ENCODE measurements around the gene ATF3. TPM values are rescaled to one million over a fixed set of nuclear protein-coding genes. Genes with fewer than 3 reads are reported as not detected.

ATF3 gene
- total RNA-seq, 1 donor: 5.2 TPM

DNA sequence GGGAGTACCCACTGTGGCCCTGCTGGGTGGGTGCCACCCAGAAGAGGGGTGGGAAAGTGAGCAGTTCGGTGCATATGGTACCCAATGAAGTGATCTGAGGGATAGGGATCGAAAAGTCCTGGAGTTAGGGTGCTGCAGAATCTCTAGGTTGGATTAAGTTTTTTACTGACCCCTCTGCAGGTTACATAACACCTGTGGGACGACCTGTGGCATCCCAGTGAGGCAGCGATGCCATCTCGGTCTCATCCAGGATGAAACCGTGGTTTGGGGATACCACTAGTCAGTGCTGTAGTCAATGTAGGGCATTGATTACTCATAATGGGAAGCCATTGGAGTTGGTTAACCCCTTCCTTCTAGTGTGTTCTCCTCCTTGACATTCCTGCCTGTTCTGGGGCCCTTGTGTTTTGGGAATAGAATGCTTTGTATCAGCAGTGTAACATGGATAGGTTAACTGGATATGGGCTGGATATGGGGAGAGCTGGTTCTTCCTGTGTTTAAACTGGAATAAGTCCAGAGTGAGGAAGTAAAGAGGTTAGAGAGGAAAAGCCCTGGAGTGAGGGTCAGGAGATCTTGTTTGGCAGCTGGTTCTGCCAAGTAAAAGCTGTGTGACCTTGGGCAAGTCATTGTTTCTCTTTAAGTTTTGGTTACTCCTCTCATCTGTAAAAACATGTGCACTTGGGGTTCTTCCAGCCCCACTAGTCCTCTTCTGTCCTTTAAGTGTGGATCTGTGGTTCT is 42.8 kb upstream of the ATF3 start:
- no peak overlapping the region for H3K4me3 ChIP-seq (ENCODE audit: low read depth, low read length)
- TF ChIP-seq, protein P1, sequence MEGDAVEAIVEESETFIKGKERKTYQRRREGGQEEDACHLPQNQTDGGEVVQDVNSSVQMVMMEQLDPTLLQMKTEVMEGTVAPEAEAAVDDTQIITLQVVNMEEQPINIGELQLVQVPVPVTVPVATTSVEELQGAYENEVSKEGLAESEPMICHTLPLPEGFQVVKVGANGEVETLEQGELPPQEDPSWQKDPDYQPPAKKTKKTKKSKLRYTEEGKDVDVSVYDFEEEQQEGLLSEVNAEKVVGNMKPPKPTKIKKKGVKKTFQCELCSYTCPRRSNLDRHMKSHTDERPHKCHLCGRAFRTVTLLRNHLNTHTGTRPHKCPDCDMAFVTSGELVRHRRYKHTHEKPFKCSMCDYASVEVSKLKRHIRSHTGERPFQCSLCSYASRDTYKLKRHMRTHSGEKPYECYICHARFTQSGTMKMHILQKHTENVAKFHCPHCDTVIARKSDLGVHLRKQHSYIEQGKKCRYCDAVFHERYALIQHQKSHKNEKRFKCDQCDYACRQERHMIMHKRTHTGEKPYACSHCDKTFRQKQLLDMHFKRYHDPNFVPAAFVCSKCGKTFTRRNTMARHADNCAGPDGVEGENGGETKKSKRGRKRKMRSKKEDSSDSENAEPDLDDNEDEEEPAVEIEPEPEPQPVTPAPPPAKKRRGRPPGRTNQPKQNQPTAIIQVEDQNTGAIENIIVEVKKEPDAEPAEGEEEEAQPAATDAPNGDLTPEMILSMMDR (IDR thresholded peaks at IDR 0.05; ENCODE audit: insufficient read depth, low read length): no peak
- no peak for DNase-seq (ENCODE audit: low read depth)

DNA sequence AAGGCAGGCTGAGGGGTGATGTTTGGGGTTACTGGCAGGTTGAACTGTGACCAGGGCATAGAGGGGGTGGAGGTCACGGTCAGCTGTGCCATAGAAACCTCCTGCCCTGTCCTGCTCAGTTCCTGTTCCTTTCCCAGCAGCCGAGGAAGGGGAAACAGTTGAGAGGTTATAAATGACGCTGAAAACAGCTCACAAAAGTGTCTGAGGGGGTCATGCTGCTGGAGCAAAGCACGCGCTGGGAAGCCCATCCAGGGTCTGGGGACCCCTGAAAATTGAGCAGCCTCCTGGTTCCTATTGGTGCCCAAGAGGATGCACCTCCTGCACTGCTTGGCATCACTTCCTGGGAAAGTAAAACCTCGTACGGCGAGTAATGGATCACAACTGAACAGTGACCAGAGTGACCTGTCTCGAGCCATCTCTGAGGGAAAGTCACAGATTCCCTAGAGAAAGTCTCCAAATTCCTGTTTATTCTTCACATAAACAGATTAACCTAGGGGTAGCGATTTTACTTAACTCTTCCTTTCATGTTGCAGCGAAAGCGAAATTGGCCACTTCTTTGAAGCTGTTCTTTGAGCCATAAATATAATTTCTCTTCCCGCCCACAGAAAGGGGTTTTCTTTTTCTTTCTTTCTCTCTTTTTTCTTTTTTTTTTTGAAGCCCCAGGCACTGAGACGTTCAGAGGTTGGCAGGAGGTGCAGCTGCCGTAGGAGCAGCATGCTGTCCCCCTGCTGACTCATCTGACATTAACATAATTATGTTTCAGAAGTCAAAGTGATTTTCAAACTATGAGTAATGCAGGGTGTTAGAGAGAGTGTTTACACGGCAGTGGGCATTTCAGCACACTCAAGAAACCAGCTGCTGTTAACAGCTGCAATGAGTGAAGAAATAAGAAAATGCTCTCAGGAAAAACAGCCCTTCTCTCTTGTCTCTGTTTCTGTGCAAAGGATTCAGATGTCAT is 41.8 kb upstream of the ATF3 start:
- H3K4me3 ChIP-seq (ENCODE audit: low read depth, low read length): peak overlapping the region; percentile 62
- TF ChIP-seq, protein P1 (IDR thresholded peaks at IDR 0.05; ENCODE audit: insufficient read depth, low read length): no peak
- peak; percentile 60 for DNase-seq (ENCODE audit: low read depth)

DNA sequence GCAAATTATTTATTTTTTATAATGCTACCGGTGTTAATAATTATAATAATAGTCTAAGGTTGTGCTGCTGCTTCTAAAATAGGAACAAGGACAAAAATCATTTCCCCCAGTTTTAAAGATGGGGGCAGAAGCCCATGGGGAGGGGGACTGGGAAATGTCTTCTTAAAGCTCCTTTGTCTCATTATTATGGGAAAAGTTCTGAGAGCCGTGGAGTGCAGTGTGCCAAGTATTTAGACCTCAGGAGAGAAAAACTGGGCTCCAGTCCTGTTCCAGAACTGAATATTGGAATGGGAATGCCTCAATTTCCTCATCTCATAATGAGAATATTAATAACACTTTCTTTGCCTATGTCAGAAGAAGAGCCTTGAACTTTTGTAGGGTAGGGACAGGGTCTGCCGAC is 40.9 kb upstream of the ATF3 start:
- no peak overlapping the region for H3K4me3 ChIP-seq (ENCODE audit: low read depth, low read length)
- TF ChIP-seq, protein P1 (IDR thresholded peaks at IDR 0.05; ENCODE audit: insufficient read depth, low read length): no peak
- no peak for DNase-seq (ENCODE audit: low read depth)

DNA sequence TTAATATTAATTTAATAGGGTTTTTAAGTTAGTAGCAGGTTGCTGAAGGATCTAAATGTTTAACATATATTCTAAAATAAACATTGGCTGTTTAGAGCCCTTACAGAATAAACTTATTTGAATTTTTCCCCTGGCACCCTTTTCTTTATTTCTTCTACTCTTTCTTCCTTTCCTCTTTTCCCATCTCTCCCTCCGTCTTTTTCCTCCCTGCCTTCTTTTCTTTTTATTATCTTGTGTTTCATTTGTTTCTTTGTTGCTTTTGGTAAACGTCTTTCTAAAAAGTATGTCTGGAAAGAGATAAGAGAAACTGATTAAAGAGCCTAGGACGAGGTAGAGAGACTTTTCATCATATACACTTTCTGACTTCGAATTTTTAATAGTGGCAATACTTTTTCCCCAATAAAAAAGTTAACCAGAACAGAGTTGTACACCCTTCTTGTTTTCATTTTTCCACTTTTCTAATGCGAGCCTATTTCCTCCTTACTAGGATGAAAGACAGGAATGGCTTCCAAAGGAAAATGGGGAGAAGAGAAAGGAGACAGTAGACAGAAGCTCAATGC is 39.5 kb upstream of the ATF3 start:
- TF ChIP-seq, protein P1 (IDR thresholded peaks at IDR 0.05; ENCODE audit: insufficient read depth, low read length): no peak
- DNase-seq (ENCODE audit: low read depth): no peak

DNA sequence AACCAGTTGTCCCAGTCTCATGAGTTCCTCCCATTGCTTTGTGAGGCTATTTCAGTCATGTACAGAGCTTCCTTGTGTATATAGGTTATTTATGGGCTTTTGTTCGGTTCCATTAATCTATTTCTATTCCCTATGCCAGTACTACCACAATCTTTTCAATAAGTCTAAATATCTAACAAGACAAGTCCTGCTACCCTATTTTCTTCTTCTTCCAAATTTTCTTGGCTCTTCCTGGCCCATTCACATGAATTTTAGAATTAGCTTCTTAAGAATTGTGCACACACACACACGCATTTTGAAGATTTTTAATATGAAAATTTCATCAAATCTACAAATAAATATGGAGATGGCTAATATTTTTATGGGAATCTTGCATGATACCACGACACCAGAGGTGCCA is 33.8 kb upstream of the ATF3 start:
- TF ChIP-seq, protein P1 (IDR thresholded peaks at IDR 0.05; ENCODE audit: insufficient read depth, low read length): no peak
- no peak for DNase-seq (ENCODE audit: low read depth)
- no peak overlapping the region for H3K4me3 ChIP-seq (ENCODE audit: low read depth, low read length)

More for the DNA sequence above, 39.5 kb upstream of the ATF3 start:
- H3K4me3 ChIP-seq (ENCODE audit: low read depth, low read length): no peak overlapping the region

DNA sequence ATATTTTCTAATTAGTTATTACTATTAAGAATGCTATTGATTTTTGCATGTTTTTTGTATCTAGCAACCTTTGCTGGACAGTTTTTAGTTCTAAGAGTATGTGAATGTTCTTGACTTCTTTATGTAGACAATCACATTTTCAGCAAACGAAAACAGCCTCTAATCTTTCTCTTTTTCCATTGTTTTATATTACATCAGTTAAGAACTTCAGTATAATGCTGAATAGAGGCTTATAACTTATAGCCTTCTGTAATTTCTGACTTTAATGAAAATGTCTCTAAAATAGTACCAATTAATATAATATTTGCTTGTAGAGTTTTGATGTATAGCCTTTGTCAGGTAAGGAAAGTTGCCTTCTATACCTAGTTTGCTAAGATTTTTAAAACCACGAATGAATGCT is 33.2 kb upstream of the ATF3 start:
- TF ChIP-seq, protein P1 (IDR thresholded peaks at IDR 0.05; ENCODE audit: insufficient read depth, low read length): no peak
- DNase-seq (ENCODE audit: low read depth): no peak
- no peak overlapping the region for H3K4me3 ChIP-seq (ENCODE audit: low read depth, low read length)
